Testis (tissue), 3 donors: ENCODE measurements around the gene PGM2. TPM values are rescaled to one million over a fixed set of nuclear protein-coding genes. Genes with fewer than 3 reads are reported as not detected.

Source experiments
- DNase-seq: peaks from one replicate; pipeline ENCODE4 v3.0.0-alpha.2; 2019
- H3K27ac ChIP-seq, 2 donors: fragments of 200-600 bp; sonication (generic); one replicate each; pipeline ENCODE4 v1.5.1; 2019
- H3K27me3 ChIP-seq: fragments of 200-600 bp; sonication (generic); one replicate; pipeline ENCODE4 v1.5.1; 2019
- H3K36me3 ChIP-seq: fragments of 200-600 bp; sonication (generic); one replicate; pipeline ENCODE4 v1.5.1; 2017; ENCODE audit warnings: low read depth; ENCODE audit errors: missing control alignments
- H3K4me1 ChIP-seq: fragments of 200-600 bp; sonication (generic); one replicate; pipeline ENCODE4 v1.5.1; 2019
- H3K4me3 ChIP-seq, 2 donors: fragments of 200-600 bp; sonication (generic); one replicate each; pipeline ENCODE4 v1.5.1; 2017 to 2019
- H3K9me3 ChIP-seq: fragments of 200-600 bp; sonication (generic); one replicate; pipeline ENCODE4 v1.5.1; 2017
- POLR2A ChIP-seq: fragments of 450-650 bp; IDR thresholded peaks from one replicate; pipeline ENCODE4 v1.6.1; 2017; ENCODE audit warnings: antibody characterized with exemption, mild to moderate bottlenecking, moderate library complexity
- WGBS, 2 donors: methylation state at CpG; one replicate each; pipeline ENCODE4 v1.1.5; 2018; 5-methylcytosine and 5-hydroxymethylcytosine counted together
- intact Hi-C: fragments of 100-400 bp; cut with DNase I; formaldehyde crosslinking; loops from one replicate; pipeline ENCODE4 v1.15.1; 2023; ENCODE audit warnings: low total_unique reads
- polyA plus RNA-seq: library from polyadenylated mRNA; stranded (reverse); fragments of 350-450 nt; fragmentation: Illumina TruSeq; extraction: RNeasy Lipid Tissue Mini Kit (QIAGEN cat#74804); gene quantifications from one replicate; pipeline ENCODE4 v1.2.3, GENCODE V29; 2014; ENCODE audit warnings: low read depth, low replicate concordance; ENCODE audit not compliant: insufficient read depth
- total RNA-seq, 2 donors: library from RNA; depleted of rRNA; stranded (reverse); fragments of >200 nt; gene quantifications; one replicate each; pipeline ENCODE4 v1.2.3, GENCODE V29; 2016
- TF ChIP-seq, protein P1 (sequence below), 3 experiments: fragments of 450-650 bp in 2 of 3; fragments of 200-600 bp in 1 of 3; sonication (generic) in 1 of 3; IDR thresholded peaks; one replicate each; pipeline ENCODE4 v1.5.1; 2016 to 2019; ENCODE audit warnings: antibody characterized with exemption in 3 of 3, mild to moderate bottlenecking in 2 of 3, moderate library complexity in 1 of 3

The PGM2 gene
- total and polyA plus RNA-seq, 3 donors from 2014 or later: 12.9 to 29.1 (median 27.0) TPM

DNA sequence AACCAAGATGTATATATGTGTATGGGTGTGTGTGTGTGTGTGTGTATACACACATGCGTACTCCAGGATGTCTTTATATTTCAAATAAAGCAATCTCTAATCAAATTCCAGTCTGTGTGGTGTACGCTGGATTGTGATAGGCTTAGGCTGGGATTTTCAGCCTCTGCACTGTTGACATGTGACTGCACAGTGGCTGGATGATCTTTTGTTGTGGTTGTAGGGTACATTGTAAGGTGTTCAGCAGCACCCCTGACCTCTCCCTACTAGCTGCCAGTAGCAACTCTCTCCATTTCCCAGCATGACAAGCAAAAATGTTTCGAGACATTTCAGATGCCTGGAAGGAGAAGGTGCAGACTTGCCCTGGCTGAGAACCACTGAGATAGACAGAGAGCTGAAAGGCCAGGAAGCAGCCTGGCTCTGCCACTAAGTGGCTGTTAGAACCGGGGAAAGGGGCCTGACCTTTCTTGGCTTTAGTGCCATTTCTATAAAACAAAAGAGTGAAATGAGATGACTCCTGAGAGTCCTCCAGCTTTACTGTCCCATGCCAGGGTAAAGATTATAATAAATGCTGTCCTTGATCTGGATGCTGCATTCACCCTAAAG is 10.5 kb downstream of the PGM2 start:
- intact Hi-C loops: no loop called here

DNA sequence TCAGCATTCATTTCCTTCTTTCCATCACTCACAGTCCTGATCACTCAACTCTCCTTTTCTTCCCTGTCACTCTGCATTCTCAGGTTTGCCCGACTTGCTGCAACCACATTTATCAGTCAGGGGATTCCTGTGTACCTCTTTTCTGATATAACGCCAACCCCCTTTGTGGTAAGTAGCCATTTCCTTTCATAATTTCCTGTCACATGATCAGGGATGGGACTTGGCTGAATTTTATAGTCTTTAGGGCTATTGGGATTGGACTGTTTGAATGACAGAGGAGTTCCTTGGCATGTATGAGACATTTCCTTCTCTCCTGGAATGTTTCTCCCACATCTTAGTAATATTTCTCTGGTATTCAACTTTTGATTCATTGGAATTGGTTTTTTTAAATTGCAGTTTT is 11.0 kb downstream of the PGM2 start:
- H3K4me1 ChIP-seq: no peaks in the 10 kb centered on the region
- H3K27me3 ChIP-seq: no peaks in the 10 kb centered on the region
- intact Hi-C loops: no loop called here
- TF ChIP-seq POLR2A: no peak
- TF ChIP-seq, protein P1, sequence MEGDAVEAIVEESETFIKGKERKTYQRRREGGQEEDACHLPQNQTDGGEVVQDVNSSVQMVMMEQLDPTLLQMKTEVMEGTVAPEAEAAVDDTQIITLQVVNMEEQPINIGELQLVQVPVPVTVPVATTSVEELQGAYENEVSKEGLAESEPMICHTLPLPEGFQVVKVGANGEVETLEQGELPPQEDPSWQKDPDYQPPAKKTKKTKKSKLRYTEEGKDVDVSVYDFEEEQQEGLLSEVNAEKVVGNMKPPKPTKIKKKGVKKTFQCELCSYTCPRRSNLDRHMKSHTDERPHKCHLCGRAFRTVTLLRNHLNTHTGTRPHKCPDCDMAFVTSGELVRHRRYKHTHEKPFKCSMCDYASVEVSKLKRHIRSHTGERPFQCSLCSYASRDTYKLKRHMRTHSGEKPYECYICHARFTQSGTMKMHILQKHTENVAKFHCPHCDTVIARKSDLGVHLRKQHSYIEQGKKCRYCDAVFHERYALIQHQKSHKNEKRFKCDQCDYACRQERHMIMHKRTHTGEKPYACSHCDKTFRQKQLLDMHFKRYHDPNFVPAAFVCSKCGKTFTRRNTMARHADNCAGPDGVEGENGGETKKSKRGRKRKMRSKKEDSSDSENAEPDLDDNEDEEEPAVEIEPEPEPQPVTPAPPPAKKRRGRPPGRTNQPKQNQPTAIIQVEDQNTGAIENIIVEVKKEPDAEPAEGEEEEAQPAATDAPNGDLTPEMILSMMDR (IDR thresholded peaks at IDR 0.05): no peak
- no peak overlapping the region for H3K4me3 ChIP-seq
- H3K27ac ChIP-seq: no peak overlapping the region
- H3K9me3 ChIP-seq: no peaks in the 10 kb centered on the region
- WGBS, 2 donors: 65 to 72% methylated on average over 2 of the region's 2 CpGs
- H3K36me3 ChIP-seq: no peaks in the 10 kb centered on the region
- no peak for DNase-seq

More for the DNA sequence above, 10.5 kb downstream of the PGM2 start:
- no peak for DNase-seq
- no peak overlapping the region for H3K4me3 ChIP-seq
- 83 to 85% methylated on average over 4 of the region's 4 CpGs for WGBS, 2 donors
- no peak overlapping the region for H3K27ac ChIP-seq
- no peaks in the 10 kb centered on the region for H3K27me3 ChIP-seq
- TF ChIP-seq, protein P1 (IDR thresholded peaks at IDR 0.05): no peak
- no peak for TF ChIP-seq POLR2A
- H3K36me3 ChIP-seq: no peaks in the 10 kb centered on the region
- H3K9me3 ChIP-seq: no peaks in the 10 kb centered on the region
- no peaks in the 10 kb centered on the region for H3K4me1 ChIP-seq

DNA sequence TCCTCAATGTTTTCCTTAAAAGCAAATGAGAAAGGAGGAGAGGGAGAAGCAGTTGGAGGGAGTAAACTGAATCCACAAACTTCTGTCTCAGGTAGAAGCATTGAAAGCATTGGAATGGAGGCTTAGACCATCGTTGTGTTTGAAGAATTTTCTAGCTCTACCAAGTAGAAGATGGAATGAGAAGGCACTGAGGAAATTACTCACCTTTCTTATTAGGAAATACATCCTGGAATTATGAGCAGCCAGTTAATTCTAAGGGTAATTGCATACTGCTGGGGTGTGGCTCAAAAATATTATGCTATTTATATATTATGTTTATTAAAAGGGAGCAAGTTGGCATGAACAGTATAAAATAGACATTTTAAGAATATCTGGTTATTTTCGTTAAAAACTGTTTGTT is 12.9 kb downstream of the PGM2 start:
- no peak for DNase-seq
- intact Hi-C loops: no loop called here
- no peaks in the 10 kb centered on the region for H3K36me3 ChIP-seq

DNA sequence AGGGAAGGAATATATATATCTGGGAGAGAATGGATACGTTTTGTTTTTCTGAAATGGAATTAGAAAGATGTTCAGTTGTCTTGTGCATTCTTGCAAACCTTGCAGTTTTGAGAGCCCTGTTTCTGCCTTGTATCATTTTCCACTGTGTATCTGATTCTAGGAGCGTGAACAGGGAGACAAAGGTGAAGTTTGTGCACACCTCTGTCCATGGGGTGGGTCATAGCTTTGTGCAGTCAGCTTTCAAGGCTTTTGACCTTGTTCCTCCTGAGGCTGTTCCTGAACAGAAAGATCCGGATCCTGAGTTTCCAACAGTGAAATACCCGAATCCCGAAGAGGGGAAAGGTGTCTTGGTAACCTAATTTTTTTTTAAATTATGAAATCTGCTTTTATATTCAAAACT is 17.7 kb downstream of the PGM2 start:
- intact Hi-C loops: no loop called here
- Histone ChIP-seq H3K9me3 (no peaks in the 10 kb centered on the region), H3K4me1 (no peaks in the 10 kb centered on the region), H3K4me3 (no peak overlapping the region), H3K27ac (no peak overlapping the region), H3K27me3 (no peaks in the 10 kb centered on the region), H3K36me3 (no peaks in the 10 kb centered on the region)
- DNase-seq: no peak
- 86 to 91% methylated on average over 5 of the region's 5 CpGs for WGBS, 2 donors
- TF ChIP-seq, protein P1 (IDR thresholded peaks at IDR 0.05): no peak
- TF ChIP-seq POLR2A: no peak

More for the DNA sequence above, 12.9 kb downstream of the PGM2 start:
- Histone ChIP-seq H3K27me3 (no peaks in the 10 kb centered on the region), H3K4me1 (no peaks in the 10 kb centered on the region), H3K27ac (no peak overlapping the region), H3K4me3 (no peak overlapping the region), H3K9me3 (no peaks in the 10 kb centered on the region)
- 57 to 67% methylated on average over 2 of the region's 2 CpGs for WGBS, 2 donors
- TF ChIP-seq, protein P1 (IDR thresholded peaks at IDR 0.05): no peak
- TF ChIP-seq POLR2A: no peak

GRCh38 chr4:37845201-37845600 is 18.7 kb downstream of the PGM2 start:
- Histone ChIP-seq H3K27me3 (no peaks in the 10 kb centered on the region), H3K4me1 (no peaks in the 10 kb centered on the region), H3K4me3 (no peak overlapping the region), H3K36me3 (no peaks in the 10 kb centered on the region), H3K27ac (no peak overlapping the region), H3K9me3 (no peaks in the 10 kb centered on the region)
- TF ChIP-seq, protein P1 (IDR thresholded peaks at IDR 0.05): no peak
- no peak for TF ChIP-seq POLR2A
- intact Hi-C loops: no loop called here
- no peak for DNase-seq
- 72 to 77% methylated on average over 4 of the region's 4 CpGs for WGBS, 2 donors
